GM19023 (cell line): Measurements from ENCODE around the gene TPCN1.

ENCODE experiments used
- ATAC-seq: cut with Tn5 transposase; IDR thresholded peaks from one replicate; pipeline ENCODE4 v1.9.1; 2021; ENCODE audit warnings: mild to moderate bottlenecking, moderate library complexity; ENCODE audit not compliant: unreplicated experiment

The TPCN1 gene

DNA sequence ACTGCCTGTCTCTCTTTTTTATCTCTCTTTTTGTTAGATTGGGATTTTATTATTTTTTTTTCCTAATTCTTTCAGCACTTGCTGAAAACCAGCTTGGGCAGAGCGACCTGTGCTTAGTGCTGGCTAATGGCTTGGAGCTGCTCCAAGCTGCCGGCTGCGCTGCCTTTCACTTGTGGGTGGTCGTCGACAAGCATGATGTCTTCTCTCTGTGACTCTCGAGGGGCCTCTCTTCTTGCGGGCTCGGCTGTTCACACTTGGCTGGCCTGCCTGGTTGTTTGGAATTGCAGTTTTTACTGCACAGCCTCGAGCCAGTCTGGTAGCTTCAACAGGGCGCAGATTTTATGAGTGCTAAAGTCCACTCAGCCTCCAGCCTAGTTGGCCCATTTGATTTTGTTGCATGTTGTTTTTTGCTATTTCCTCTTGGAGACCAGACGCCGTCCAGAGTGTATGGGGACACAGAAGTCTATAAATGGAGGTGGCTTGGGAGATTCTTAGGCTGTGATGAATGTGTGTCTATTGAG, 18.6 kb downstream of the TPCN1 start:
- ATAC-seq = no peak

DNA sequence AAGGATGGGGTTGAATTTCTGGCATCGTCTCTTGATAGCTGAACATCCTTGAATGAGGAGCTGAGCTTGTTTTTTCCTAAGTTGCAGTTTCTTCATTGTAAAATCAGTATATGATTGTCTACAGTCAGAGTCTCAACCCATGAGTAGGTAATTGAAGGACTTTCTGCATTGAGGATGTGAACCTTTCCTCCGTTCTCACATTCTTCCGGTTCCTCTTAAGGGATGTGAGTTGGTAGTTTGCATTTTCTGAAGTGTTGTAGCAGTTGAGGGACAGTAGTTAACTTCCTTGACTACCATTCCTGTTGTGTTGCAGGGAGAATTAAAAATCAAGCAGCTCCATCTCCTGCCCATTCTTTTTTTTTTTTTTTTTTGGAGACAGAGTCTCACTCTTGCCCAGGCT, 19.1 kb downstream of the TPCN1 start:
- no peak for ATAC-seq

DNA sequence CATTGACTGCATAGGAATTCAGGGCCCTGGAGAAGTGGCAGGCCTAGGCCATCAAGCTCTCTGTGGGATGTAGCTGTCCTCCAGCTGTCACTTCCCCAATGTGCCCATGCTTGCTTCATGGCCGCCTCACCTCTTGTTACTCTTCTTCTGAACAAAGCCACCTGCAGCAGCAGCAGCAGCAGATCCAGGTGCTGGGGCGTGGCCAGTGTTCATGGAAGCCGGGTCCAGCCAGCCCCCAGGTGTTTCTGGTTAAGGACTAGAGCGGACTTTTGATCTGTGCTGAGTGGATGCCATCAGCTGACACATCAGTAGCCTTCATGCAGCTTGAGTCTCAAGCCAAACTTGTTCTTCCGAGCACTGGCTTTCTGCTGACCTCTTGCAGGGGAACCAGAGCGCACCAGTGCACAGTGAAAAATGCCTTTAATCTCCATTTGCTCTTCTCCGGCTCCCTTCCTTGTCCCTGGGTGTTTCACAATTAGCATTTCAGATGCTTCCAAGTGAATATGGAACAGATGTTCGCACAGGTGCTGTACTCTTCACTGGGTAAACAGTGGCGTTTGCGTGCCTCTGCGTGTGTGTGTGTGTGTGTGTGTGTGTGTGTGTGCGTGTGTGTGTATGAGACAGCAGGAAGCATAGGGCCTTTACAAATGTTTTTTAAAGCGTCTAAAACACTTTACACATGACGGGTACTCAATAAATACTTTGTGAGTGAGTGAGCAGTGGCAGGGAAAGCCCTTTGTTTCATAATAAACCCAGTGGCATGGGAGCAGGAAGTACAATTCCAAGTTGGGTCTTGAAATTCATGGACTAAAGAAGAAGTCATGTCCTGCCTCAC, 20.1 kb downstream of the TPCN1 start:
- no peak for ATAC-seq

DNA sequence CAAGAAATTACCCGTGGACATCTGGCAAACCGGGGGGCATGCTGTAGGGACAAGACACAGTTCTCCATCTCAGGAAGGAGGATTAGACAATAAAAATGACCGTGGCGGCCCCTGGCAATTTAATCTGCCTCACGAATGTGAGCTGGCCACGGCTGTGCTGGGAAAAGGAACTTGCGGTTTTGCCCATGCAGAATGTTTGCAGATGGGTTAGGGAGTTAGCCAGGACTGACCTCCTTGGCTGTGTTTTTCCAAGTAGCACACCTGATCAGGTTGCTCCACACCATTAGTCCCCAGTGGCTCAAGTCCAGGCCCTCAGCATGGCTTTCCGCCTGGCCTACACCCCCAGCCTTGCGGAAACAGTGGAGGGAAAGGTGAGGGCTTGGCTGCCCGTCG, 20.8 kb downstream of the TPCN1 start:
- no peak for ATAC-seq

DNA sequence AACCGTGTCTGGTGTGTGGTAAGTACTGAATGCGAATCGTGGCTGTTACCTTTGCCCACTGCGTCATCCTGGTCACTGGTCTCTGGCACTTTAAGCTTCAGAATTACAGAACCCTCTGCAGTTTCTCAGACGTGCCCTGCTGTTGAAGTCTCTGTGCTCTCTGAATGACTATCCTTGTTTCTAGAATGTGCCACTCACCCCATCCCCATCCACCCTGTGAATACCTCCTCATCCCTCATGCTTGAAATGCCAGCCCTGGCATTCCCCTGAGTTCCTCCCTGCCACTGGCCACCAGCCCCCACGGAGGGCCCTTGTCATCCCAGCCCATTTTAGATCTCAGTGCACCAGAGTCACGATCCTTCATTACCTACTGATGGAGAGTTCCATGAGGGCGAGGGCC, 21.3 kb downstream of the TPCN1 start:
- ATAC-seq = no peak

DNA sequence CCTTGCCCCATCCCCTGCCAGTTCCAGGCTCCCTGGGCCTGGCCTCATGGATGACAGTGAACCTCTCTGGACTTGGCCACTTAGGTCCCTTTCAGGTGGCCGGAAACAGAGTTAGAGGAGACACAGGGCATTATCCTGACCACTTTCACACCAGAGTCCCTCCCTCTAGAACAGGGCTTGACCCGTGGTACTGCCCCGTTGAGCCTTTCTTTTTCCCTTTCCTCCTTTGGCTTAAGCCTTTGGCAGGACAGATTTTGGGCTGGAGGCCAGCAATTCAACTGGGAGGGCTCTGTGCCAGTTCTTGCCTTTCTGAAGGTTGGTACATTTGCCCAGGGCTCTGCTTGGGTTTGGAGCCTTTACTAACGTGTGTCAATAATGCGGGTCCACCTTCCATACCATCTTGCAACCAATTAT, 22.8 kb downstream of the TPCN1 start:
- ATAC-seq = no peak

DNA sequence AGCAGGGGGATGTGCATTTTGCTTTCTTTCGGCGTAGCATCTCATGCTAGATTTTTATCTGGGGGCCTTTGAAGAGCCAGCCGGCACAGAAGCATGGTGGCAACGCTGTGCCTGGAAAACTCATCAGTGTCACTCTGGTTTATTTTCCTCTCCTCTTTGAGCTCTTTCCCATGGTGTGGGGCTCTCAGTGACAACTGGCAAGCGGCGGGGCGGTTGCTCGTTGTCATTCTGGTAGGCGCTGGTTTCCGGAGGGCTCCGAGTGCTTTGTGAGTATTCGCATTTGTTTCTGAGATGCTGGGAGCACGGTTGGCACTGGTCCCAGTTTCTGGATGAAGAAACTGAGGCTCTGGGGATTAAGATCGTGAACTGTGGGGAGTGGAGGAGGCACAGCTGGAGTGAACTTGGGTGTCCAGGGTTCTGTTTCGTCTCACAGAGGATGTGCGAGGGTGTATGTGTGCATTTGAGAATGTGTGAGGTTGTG, 23.3 kb downstream of the TPCN1 start:
- ATAC-seq = no peak

DNA sequence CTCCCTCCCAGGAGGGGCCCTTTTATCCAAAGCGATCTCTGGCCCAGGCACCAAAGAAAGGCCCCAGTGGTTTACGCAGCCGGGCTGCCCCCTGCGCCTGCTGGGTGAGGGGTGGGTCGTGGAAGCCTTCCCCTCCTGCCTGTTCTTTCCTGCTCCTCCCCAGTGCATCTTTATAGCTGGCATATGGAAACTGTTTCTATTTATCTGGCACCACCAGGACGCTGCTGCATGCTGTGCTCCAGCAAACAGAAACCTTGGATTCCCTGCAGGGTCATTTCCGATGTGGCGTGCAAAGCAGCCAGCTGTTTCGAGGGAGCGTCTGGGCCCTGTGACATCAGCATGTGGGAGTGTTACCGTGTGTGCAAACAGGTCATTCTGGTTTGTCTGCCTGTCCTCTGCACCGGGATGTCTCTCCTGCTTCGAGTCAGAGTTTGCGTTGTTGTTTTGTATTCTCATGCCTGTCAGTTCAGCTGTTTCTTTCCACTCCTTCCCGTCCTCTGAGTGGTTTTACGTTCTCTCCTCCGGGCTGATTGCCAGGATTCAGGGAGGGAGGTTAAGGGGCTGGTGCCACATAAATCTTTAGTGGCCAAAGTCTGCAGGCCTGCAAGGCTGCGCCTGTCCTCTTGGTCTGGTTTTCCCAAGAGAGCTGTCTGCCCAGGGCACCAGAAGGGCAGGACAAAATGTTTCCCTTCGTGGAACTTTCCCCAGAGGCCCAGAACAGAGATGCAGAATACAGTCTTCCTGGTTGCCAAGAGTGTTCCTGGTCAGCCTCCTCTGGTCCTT, 24.6 kb downstream of the TPCN1 start:
- ATAC-seq = no peak

DNA sequence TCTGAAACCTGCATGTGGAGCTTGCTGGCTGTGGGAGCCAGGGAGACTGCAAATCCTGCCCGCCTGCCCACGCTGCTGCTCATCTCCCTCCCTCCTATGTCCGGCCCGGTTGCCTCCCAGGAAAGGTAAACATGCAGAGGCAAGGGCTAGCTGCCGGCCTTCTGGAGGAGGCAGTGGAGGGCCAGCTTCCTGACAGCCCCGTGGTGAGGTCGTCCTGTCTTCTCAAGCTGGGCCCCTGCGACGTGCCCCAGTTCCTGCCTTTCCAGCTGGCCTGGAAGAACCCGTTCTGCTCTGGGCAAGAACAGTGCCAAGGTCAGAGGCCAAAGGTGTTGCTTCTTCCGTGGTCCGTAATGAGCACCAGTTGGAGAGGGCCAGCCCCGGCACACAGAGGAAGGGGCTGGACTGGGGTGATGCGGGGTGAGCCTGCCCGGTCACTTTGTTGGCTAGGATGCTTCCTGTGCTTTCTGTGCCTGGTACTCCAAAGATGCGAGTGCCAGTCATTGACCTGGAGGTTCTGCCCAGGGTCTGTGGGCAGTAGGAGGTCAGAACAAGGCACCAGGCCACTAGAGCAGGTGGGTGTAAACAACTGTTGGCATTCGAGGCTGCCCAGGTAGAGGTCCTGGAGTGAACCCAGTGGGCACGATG, 25.3 kb downstream of the TPCN1 start:
- ATAC-seq = no peak

DNA sequence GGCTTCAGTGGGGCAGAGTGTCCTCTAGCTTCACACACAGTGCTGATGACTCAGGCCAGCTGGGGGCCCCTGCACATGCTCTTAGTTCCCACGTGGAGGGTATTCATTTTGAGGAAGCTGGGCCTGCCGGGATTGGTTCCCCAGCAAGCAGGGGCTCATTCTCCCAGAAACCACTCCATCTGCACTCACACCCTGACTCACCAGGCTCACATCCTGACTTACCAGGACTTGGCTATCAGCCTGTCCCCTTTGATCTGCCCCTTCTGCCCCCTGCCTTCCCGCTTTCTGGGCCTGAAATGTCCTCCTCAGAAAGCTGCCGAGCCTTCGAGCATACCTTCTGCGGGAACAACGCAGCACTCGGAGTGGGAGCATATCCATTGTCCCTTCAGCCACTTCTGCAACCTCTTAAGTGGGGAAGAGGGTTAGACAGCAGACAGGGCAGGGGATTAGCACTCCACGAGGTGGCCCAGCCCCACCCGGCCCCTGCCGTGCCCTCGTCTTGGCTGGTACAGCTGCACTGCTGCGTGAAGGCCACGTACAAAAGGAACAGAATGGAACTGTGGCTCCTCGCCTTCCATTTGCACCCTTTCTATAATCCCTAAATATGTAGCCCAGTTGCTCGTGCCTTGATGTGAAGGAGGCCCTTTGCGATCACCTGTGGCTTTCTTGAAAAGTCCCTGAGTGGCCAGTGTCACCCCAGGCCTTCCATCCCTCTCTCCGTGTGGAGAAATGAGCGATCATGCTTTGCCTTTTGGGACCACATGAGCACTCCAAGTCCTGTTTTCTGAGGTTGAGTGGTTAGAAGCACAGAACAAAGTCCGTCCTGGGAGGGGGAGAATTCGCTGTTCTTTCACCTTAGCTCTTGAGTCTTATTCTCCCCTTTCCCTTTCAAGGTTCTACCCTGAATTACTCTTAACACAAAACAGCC, 26.1 kb downstream of the TPCN1 start:
- no peak for ATAC-seq

DNA sequence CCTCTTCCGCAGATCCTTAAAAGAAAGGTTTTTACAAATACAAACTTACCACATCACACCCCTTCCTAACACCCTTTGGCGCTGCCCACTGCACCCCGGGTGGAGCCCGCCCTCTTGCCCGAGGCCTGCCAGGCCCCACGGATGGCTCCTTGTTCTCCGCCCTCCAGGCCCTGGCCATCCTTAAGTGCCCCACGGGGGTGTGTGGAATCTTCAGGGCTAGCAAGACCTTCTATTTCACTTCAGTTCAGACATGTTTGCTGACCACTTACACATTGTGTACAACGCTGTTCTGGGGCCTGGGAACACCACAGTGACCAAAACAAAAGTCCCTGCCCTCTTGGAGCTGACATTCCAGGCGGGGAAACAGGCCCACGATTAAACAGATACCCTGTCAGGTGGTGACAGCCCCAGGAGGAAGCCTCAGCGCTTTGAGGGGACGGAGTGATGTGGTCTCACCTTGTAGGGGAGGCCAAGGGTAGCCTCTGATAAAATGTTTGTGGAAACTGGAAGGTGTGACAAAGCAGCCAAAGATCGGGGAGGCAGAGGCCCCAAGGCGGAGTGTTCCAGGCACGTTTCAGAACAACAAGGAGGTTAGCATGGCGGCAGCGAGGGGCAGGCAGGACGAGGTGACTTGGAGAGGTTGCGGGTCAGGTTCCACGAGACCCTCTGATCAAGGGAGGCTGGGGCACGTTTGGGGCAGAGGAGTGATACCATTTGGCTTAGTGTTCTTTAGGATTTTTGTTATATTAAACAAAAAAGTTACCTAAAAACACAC, 27.0 kb downstream of the TPCN1 start:
- ATAC-seq = no peak

DNA sequence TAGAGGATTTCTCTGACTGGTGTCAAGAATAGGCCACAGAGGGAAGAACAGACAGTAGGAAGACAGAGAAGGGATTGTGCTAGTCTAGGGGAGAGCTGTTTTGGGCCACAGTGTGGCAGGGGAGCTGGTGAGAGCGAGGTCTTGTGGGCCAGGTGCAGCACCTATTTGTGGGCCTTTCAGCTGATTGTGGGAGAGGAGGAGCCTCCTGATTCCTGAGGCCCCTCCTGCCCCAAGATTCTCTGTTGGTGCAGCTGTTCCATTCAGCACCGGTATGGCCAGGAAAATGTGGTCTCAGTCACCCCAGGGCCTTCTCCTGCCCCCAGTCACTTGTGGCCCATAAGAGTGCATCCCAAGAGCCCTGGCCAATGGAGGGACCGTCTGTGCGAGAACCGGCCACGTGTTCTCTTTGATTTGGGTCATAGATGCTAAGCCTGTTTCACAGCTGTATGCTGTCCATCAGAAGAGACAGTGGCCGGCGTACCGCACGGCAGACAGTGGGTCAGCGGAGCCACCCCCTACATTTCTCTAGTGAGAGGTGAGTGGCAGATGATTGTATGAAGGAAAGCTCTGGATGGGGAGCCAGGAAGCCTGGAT, 27.7 kb downstream of the TPCN1 start:
- ATAC-seq = no peak

DNA sequence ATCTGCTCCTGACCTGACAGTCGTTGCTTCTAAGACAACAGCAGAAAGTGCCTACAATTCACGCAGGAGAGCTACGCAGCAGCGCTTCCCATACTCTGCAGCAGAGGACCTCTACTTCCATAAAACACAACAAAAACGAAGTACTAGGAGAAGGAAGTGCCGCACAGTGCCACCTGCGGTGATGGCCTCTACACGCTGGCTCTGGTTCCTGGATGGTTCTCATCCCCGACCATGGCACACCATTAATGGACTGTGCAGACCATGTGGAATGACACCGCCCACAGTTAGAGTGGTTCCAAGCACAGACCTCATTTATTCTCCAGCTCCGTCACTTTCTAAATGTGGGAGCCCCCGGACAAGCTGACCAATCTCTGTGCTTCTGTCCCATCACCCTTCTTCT, 28.3 kb downstream of the TPCN1 start:
- no peak for ATAC-seq

DNA sequence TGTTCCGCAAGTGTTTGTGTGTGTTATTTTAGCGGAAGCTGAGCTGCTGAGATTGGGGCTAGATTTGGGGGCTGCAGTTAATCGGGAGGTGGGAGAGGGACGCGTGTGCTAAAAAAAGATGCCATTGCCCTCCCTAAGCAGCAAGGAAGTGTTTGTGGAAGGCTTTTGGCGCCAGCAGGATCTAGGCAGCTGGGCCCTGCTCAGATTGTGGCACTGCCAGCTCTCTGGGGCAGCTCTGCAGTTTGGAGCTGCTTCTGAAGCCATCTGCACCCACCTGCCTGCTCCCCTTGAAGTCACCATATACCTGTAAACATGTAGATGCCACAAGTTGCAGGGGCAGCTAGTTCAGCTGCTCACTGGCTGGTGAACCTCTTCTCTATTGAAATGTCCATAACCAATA, 28.8 kb downstream of the TPCN1 start:
- no peak for ATAC-seq

DNA sequence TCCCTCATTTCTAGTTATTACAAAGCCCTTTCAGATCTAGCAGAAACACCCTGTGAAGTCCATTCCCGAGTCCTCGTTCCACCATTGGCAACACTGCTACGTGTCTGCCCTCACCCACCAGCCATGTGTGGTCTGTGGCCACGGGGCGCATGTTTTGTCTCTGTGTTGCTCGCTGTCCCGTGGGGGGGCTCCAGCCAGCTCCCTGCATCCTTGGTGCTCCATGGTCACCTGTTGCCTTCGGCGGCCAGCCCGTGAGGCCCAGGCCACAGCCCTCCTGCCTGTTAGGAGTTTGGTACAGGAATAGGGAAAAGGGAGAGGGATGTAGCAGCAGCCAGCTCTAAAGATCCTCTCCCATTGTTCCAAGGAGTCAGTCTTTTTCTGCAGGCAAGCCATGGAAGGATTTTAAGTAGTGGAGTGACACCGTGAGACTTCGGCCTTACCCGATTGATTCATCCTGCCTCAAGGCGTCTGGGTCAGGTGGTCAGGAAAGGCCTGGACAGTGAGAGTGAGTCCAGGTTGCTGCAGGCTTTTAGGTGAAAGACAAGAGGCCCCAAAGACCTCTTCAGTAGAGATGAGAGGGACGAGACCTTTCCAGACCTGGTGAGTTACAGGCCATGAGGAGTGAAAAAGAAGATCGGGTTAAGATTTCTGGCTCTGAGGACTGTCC, 30.3 kb downstream of the TPCN1 start:
- no peak for ATAC-seq

DNA sequence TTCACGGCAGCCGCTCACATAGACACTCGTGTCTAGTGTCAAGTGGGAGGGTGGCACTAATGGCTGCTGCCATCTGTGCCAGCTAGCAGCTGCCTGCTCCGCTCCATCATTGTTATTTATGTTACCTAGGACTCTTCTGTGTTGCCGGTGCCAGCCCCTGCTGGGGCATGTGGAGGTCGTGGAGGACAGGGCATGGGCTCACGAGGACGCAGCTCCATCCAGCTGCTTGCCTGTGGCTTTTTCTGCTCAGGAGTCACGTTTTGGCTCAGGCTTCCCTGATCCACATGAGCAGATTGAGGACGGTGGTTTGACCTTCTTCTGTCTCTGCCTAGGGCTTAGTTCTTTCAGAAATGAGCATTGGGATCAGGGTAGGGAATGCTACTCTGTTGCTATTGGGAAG, 31.2 kb downstream of the TPCN1 start:
- ATAC-seq = no peak

DNA sequence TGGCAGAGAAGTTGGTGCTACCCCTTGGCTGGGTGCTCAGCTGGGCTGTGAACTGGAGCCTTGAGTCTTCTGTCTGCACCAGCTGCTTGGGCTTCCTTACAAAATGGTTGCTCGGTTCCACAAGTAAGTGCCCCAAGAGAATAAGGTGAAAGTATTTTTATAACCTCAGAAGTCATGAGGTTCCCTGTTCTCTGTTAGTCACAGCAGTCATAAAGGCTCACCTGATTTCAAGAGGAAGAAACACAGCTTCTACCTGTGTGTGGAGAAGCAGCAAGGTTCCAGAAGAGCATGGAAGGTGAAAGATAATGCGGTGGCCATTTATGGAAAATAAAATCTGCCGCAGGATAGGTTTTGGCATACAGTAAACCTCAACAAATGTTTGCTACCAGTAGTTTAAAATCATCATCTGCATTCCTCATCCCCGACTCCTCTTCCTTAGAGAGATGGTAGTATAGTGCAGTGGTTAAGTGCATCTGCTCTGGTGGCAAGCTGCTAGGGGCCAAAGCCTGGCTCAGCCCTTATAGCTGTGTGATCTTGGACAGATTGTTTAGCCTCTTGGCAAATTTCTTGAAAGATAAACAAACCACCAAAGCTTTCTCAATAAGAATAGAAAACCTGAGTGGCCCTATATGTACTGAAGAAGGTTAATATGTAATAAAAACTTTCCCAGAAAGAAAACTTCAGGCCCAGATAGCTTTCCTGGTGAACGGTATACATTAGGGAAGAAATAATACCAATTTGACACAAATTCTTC, 32.4 kb downstream of the TPCN1 start:
- no peak for ATAC-seq

DNA sequence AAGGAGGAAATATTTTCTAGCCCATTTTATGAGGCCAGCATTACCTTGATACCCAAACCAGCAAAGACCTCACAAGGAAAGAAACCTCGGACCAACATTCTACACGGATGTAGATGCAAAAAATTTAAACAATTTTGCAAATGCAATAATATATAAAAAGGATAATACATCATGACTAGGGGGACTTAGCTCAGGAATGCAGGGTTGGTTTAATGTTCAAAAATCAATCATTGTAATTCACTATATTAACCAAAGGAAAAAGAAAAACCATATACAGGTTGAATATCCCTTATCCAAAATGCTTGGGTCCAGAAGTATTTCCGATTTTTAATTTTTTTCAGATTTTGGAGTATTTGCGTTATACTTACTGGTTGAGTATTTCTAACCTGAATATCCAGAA, 33.0 kb downstream of the TPCN1 start:
- no peak for ATAC-seq
